ENCODE results near the gene TMEM94. TPM values are rescaled to one million over a fixed set of nuclear protein-coding genes. Genes with fewer than 3 reads are reported as not detected.
"Not testable (repeated sequence)": the region's sequence is repeated elsewhere in the genome, so short reads cannot be mapped to it uniquely, and the experiment has no call there.

TMEM94 gene
- total and polyA plus RNA-seq, 3 experiments from 2014 or later = 18.8 to 66.0 (median 63.3) TPM

DNA sequence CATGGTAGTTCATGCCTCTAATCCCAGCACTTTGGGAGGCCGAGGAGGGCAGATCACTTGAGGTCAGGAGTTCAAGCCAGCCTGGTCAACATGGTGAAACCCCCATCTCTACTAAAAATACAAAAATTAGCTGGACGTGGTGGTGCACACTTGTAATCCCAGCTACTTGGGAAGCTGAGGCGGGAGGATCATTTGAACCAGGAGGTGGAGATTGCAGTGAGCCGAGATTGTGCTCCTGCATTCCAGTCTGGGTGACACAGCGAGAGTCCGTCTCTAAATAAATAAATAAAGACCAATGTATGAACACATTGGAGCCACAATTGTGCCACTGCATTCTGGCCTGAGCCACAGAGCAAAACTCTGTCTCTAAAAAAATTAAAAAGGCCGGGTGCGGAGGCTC, 19.0 kb upstream of the TMEM94 start:
- H3K27me3 ChIP-seq (ENCODE audit: insufficient read depth, low read length, poor library complexity, severe bottlenecking); H3K4me3 ChIP-seq (ENCODE audit: low read length); H3K27ac ChIP-seq (ENCODE audit: low read depth, low read length); DNase-seq; H3K9me3 ChIP-seq (ENCODE audit: low read length); POLR2A ChIA-PET; H3K36me3 ChIP-seq (ENCODE audit: insufficient read depth, low read length); H3K9me3 Mint-ChIP-seq; H3K36me3 Mint-ChIP-seq; H3K27me3 Mint-ChIP-seq; H3K4me3 Mint-ChIP-seq: not testable (repeated sequence)
- H3K27ac Mint-ChIP-seq = peak overlapping the region in 1 of 8 donors; percentile 73
- CTCF ChIA-PET = interaction anchor here (1.4 kb wide), 1 partner anchor 196 kb away, joined by 3 read pairs; the partner anchor contains the start of gene SMIM5
- peaks cover 16% of the 10 kb centered on the region for H3K4me1 ChIP-seq (ENCODE audit: insufficient read depth, low read length)
- H3K4me1 Mint-ChIP-seq = peaks cover 11 to 29% (median 18%) of the 10 kb centered on the region in 3 donors

DNA sequence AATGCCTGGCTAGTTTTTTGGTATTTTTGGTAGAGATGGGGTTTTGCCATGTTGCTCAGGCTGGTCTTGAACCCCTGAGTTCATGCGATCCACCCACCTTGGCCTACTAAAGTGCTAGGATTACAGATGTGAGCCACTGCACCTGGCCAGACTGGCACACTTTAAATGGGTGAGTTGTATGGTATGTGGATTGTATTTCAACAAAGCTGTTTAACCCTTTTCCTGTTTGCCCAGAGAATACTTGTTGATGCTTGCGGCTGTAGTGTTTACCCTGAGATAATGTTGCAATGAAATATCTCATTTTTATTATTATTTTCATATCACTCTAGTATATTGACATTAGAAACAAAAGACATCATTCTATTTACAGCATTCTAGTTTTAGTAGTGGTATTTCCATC, 17.1 kb upstream of the TMEM94 start:
- ChIA-PET CTCF (no interaction called here), POLR2A (no interaction called here)
- H3K36me3 Mint-ChIP-seq = no peaks in the 10 kb centered on the region

DNA sequence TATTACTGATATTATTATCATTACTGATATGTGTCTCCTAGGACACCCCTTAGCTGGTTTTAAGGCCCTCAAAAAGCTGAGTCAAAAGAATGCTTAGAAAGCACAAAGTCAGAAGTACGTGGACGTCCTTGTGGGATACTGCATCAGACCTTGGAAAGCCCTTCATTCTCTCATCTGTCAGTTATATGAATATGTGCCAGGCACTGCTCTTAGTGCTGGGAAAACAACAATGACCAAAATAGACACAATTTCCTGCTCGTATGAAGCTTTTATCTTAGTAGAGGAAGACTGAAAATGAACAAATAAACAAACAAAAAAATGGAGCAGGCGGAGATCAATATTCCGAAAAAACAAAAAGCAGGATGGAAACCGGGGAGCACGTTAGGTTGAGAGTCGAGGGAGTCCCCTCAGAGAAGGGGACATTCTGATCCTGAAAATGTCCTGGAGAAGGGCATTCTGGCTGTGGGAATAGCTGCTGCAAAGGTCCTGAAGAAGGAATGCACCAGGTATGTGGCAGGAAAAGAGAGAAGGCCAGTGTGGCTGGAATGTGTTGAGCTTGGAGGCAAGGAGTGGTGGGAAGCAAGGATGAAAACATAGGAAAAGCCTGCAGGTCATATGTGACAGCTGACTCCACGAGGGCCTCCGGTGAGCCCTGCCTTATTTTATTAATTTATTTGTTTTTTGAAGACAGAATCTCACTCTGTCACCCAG, 15.5 kb upstream of the TMEM94 start:
- Mint-ChIP-seq H3K4me3 (no peak overlapping the region), H3K9me3 (no peaks in the 10 kb centered on the region), H3K36me3 (no peaks in the 10 kb centered on the region), H3K27me3 (no peaks in the 10 kb centered on the region), H3K4me1 (peaks cover 4 to 9% (median 9%) of the 10 kb centered on the region in 3 donors), H3K27ac (peak overlapping the region in 1 of 8 donors; percentile 30)
- Histone ChIP-seq H3K4me1 (ENCODE audit: insufficient read depth, low read length) (peaks cover 6% of the 10 kb centered on the region), H3K27me3 (ENCODE audit: insufficient read depth, low read length, poor library complexity, severe bottlenecking) (no peaks in the 10 kb centered on the region), H3K36me3 (ENCODE audit: insufficient read depth, low read length) (no peaks in the 10 kb centered on the region), H3K4me3 (ENCODE audit: low read length) (no peak overlapping the region), H3K9me3 (ENCODE audit: low read length) (no peaks in the 10 kb centered on the region), H3K27ac (ENCODE audit: low read depth, low read length) (no peak overlapping the region)
- DNase-seq = no peak
- CTCF ChIA-PET = no interaction called here
- POLR2A ChIA-PET = no interaction called here

More for the DNA sequence above, 17.1 kb upstream of the TMEM94 start:
- Histone ChIP-seq H3K27ac (ENCODE audit: low read depth, low read length) (no peak overlapping the region), H3K36me3 (ENCODE audit: insufficient read depth, low read length) (no peaks in the 10 kb centered on the region), H3K9me3 (ENCODE audit: low read length) (no peaks in the 10 kb centered on the region), H3K27me3 (ENCODE audit: insufficient read depth, low read length, poor library complexity, severe bottlenecking) (no peaks in the 10 kb centered on the region), H3K4me3 (ENCODE audit: low read length) (no peak overlapping the region), H3K4me1 (ENCODE audit: insufficient read depth, low read length) (peaks cover 16% of the 10 kb centered on the region)
- peaks cover 11 to 23% (median 18%) of the 10 kb centered on the region in 3 donors for H3K4me1 Mint-ChIP-seq
- no peak overlapping the region for H3K4me3 Mint-ChIP-seq
- no peaks in the 10 kb centered on the region for H3K27me3 Mint-ChIP-seq
- no peak for DNase-seq
- H3K9me3 Mint-ChIP-seq = no peaks in the 10 kb centered on the region
- peak overlapping the region in 1 of 8 donors; percentile 26 for H3K27ac Mint-ChIP-seq

DNA sequence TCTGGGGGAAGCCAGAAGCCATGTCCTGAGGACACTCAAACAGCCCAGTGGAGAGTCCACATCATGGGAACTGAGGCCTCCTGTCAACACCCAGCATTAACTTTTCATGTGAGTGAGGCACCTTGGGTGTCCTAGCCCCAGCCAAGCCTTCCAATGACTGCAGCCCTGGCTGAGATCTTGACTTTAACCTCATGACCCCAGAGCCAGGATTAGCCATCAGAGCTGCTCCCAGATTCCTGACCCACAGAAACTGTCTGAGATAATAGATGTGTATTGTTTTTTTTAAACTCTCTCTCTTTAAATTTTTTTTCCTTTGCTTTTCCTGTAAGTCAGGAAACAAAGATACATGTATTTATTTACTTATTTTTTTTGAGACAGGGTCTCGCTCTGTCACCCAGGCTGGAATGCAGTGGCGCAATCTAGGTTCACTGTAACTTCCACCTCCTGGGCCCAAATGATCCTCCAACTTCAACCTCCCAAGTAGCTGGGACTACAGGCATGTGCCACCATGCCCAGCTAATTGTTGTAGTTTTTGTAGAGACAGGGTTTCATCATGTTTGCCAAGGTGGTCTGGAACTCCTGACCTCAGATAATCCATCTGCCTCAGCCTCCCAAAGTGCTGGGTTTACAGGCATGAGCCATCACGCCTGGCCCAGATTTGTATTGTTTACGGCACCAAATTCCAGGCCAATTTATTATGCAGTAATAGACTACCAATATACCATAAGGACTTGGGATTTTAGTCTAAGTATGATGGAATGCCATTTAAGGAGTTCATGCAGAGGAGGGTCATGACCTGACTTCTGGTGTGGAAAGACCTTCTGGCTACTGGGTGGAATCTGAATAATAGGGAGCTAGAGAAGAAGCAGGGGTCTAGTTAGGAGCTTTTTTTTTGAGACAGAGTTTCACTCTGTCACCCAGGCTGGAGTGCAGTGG, 14.0 kb upstream of the TMEM94 start:
- Mint-ChIP-seq H3K27ac (no peak overlapping the region), H3K4me1 (no peaks in the 10 kb centered on the region), H3K4me3 (no peak overlapping the region), H3K36me3 (no peaks in the 10 kb centered on the region), H3K27me3 (no peaks in the 10 kb centered on the region), H3K9me3 (no peaks in the 10 kb centered on the region)
- POLR2A ChIA-PET = no interaction called here
- Histone ChIP-seq H3K36me3 (ENCODE audit: insufficient read depth, low read length) (no peaks in the 10 kb centered on the region), H3K4me3 (ENCODE audit: low read length) (no peak overlapping the region), H3K27ac (ENCODE audit: low read depth, low read length) (no peak overlapping the region), H3K9me3 (ENCODE audit: low read length) (no peaks in the 10 kb centered on the region), H3K4me1 (ENCODE audit: insufficient read depth, low read length) (no peaks in the 10 kb centered on the region), H3K27me3 (ENCODE audit: insufficient read depth, low read length, poor library complexity, severe bottlenecking) (no peaks in the 10 kb centered on the region)
- no peak for DNase-seq
- CTCF ChIA-PET = no interaction called here

DNA sequence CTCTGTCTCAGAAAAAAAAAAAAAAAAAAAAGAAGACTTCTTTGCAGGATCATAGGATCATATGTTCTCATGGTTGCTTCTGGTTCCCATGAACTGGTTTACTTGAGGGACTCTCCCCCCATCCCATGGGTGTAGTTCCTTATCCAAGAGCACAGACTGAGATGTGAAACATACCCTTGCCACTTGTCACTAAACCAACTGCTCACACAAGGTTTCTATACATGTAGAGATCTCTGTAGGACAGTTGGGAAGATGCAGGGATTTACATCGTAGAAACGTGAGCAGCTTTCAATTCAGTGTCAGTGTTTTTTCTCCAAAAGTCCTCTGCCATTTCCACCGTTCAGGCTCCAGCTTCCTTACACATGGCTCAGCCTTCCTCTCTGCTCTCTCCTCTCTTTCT, 11.1 kb upstream of the TMEM94 start:
- no peaks in the 10 kb centered on the region for H3K27me3 Mint-ChIP-seq
- ChIA-PET POLR2A (no interaction called here), CTCF (no interaction called here)
- DNase-seq = no peak
- Histone ChIP-seq H3K4me3 (ENCODE audit: low read length) (no peak overlapping the region), H3K27me3 (ENCODE audit: insufficient read depth, low read length, poor library complexity, severe bottlenecking) (no peaks in the 10 kb centered on the region), H3K36me3 (ENCODE audit: insufficient read depth, low read length) (no peaks in the 10 kb centered on the region), H3K9me3 (ENCODE audit: low read length) (no peaks in the 10 kb centered on the region), H3K4me1 (ENCODE audit: insufficient read depth, low read length) (no peaks in the 10 kb centered on the region), H3K27ac (ENCODE audit: low read depth, low read length) (no peak overlapping the region)
- H3K27ac Mint-ChIP-seq = no peak overlapping the region
- H3K36me3 Mint-ChIP-seq = no peaks in the 10 kb centered on the region
- H3K4me1 Mint-ChIP-seq = no peaks in the 10 kb centered on the region
- no peaks in the 10 kb centered on the region for H3K9me3 Mint-ChIP-seq
- no peak overlapping the region for H3K4me3 Mint-ChIP-seq

DNA sequence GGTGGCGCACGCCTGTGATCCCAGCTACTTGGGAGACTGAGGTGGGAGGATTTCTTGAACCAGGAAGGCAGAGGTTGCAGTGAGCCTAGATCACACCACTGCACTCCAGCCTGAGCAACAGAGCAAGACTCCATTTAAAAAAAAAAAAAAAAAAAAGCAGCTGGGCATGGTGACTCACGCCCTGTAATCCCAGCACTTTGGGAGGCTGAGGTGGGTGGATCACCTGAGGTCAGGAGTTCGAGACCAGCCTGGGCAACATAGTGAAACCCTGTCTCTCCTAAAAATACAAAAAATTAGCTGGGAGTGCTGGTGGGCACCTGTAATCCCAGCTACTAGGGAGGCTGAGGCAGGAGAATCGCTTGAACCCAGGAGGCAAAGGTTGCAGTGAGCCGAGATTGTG, 10.5 kb upstream of the TMEM94 start:
- H3K27ac ChIP-seq (ENCODE audit: low read depth, low read length); POLR2A ChIA-PET; H3K4me3 ChIP-seq (ENCODE audit: low read length); CTCF ChIA-PET; DNase-seq; H3K36me3 Mint-ChIP-seq; H3K36me3 ChIP-seq (ENCODE audit: insufficient read depth, low read length); H3K4me1 Mint-ChIP-seq; H3K9me3 Mint-ChIP-seq; H3K27me3 Mint-ChIP-seq; H3K4me1 ChIP-seq (ENCODE audit: insufficient read depth, low read length); H3K27ac Mint-ChIP-seq; H3K27me3 ChIP-seq (ENCODE audit: insufficient read depth, low read length, poor library complexity, severe bottlenecking); H3K9me3 ChIP-seq (ENCODE audit: low read length): not testable (repeated sequence)
- H3K4me3 Mint-ChIP-seq = peak overlapping the region in 1 of 7 donors; percentile 66

DNA sequence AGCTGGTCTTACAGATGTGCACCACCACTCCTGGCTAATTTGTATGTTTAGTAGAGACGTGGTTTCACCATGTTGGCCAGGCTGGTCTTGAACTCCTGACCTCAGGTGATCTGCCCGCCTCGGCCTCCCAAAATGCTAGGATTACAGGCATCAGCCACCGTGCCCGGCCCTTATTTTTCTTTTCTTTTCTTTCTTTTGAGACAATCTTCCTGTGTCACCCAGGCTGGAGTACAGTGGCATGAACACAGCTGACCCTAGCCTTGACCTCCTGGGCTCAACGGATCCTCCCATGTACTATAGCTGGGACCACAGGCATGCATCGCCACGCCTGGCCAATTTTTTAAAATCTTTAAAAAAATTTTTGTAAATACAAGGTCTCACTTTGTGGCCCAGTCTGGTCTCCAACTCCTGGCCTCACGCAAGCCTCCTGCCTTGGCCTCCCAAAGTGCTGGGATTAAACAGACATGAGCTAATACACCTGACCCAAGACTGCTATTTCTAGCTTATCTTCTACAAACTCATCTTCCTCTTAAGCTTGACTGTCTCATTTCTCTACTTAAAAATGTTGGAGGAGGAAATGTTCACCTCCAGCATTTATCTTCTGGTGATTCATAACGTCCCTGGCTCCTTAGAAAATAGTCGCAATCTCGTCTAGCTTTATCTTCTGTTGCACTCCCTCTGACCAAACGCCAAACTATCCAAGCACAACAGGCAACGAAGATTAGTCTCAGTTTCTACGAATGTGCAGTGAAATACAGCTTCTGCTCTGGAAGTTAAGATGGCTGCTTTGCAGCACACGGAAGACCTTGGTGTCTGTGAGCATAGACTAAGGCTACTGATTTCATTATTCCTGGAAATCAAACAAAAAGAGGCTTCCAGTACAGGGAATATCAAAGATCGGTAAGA, 8.2 kb upstream of the TMEM94 start:
- H3K4me3 ChIP-seq (ENCODE audit: low read length) = no peak overlapping the region
- H3K4me1 ChIP-seq (ENCODE audit: insufficient read depth, low read length) = no peaks in the 10 kb centered on the region
- Mint-ChIP-seq H3K4me1 (no peaks in the 10 kb centered on the region), H3K9me3 (no peaks in the 10 kb centered on the region), H3K27ac (peak overlapping the region in 1 of 8 donors; percentile 11), H3K27me3 (no peaks in the 10 kb centered on the region), H3K4me3 (no peak overlapping the region), H3K36me3 (no peaks in the 10 kb centered on the region)
- DNase-seq = no peak
- CTCF ChIA-PET = interaction anchor here (2.0 kb wide), 1 partner anchor 8 kb away, joined by 5 read pairs; the partner anchor contains the start of gene TMEM94
- no peaks in the 10 kb centered on the region for H3K36me3 ChIP-seq (ENCODE audit: insufficient read depth, low read length)
- H3K27ac ChIP-seq (ENCODE audit: low read depth, low read length) = peak overlapping the region; percentile 45
- no peaks in the 10 kb centered on the region for H3K27me3 ChIP-seq (ENCODE audit: insufficient read depth, low read length, poor library complexity, severe bottlenecking)
- H3K9me3 ChIP-seq (ENCODE audit: low read length) = no peaks in the 10 kb centered on the region
- POLR2A ChIA-PET = interaction anchor here (0.7 kb wide), 1 partner anchor 34 kb away, joined by 4 read pairs; no protein-coding TSS in a partner anchor

Data from CD8-positive, alpha-beta memory T cell (primary cell).